ENCODE results near the gene SF1. TPM values are rescaled to one million over a fixed set of nuclear protein-coding genes. Genes with fewer than 3 reads are reported as not detected.
"Not testable (repeated sequence)": the region's sequence is repeated elsewhere in the genome, so short reads cannot be mapped to it uniquely, and the experiment has no call there.

Gene SF1
- total RNA-seq (62.3 TPM), polyA plus RNA-seq (ENCODE audit: insufficient read depth in 1 of 8, insufficient read length in 8 of 8, low replicate concordance in 1 of 8) (100 to 1,000 TPM; 178 to 267 (median 210) TPM)
- long read RNA-seq, donor 1, partial matches to known transcripts, result 0 of 10 reads
- long read RNA-seq, donor 1, other reads (novel, unspliced or antisense), result 0 of 10 reads
- long read RNA-seq, donor 2, partial matches to known transcripts, result 0 of 1 reads
- long read RNA-seq, donor 2, other reads (novel, unspliced or antisense), result 0 of 1 reads
- long read RNA-seq, donor 3, transcript SF1-212 (2 exons, 983 nt), result minor isoform, 5 of 19 reads
- long read RNA-seq, donor 3, transcript SF1-201 (13 exons, 2,850 nt), result major isoform, 6 of 19 reads
- long read RNA-seq, donor 3, partial matches to known transcripts, result 0 of 19 reads
- long read RNA-seq, donor 3, other reads (novel, unspliced or antisense), result 0 of 19 reads
- long read RNA-seq, donor 4, transcript SF1-212 (2 exons, 983 nt), result major isoform, 6 of 62 reads
- long read RNA-seq, donor 4, partial matches to known transcripts, result 44 of 62 reads
- long read RNA-seq, donor 4, other reads (novel, unspliced or antisense), result 0 of 62 reads
- long read RNA-seq, donor 5, transcript SF1-201 (13 exons, 2,850 nt), result major isoform, 7 of 112 reads
- long read RNA-seq, donor 5, transcript SF1-204 (13 exons, 3,470 nt), result minor isoform, 5 of 112 reads
- long read RNA-seq, donor 5, partial matches to known transcripts, result 86 of 112 reads
- long read RNA-seq, donor 5, other reads (novel, unspliced or antisense), result 0 of 112 reads
- long read RNA-seq, donor 6, transcript SF1-218 (4 exons, 584 nt), result minor isoform, 5 of 84 reads
- long read RNA-seq, donor 6, transcript SF1-212 (2 exons, 983 nt), result major isoform, 9 of 84 reads
- long read RNA-seq, donor 6, partial matches to known transcripts, result 62 of 84 reads
- long read RNA-seq, donor 6, other reads (novel, unspliced or antisense), result 0 of 84 reads
- long read RNA-seq, donor 7, partial matches to known transcripts, result 20 of 34 reads
- long read RNA-seq, donor 7, other reads (novel, unspliced or antisense), result 0 of 34 reads
- long read RNA-seq, donor 8, partial matches to known transcripts, result 8 of 17 reads
- long read RNA-seq, donor 8, other reads (novel, unspliced or antisense), result 0 of 17 reads
- long read RNA-seq, donor 9, transcript SF1-212 (2 exons, 983 nt), result major isoform, 5 of 36 reads
- long read RNA-seq, donor 9, partial matches to known transcripts, result 22 of 36 reads
- long read RNA-seq, donor 9, other reads (novel, unspliced or antisense), result 0 of 36 reads
- long read RNA-seq, donor 10, transcript SF1-212 (2 exons, 983 nt), result major isoform, 13 of 77 reads
- long read RNA-seq, donor 10, partial matches to known transcripts, result 55 of 77 reads
- long read RNA-seq, donor 10, other reads (novel, unspliced or antisense), result 0 of 77 reads
- long read RNA-seq, donor 11, partial matches to known transcripts, result 12 of 24 reads
- long read RNA-seq, donor 11, other reads (novel, unspliced or antisense), result 0 of 24 reads

DNA sequence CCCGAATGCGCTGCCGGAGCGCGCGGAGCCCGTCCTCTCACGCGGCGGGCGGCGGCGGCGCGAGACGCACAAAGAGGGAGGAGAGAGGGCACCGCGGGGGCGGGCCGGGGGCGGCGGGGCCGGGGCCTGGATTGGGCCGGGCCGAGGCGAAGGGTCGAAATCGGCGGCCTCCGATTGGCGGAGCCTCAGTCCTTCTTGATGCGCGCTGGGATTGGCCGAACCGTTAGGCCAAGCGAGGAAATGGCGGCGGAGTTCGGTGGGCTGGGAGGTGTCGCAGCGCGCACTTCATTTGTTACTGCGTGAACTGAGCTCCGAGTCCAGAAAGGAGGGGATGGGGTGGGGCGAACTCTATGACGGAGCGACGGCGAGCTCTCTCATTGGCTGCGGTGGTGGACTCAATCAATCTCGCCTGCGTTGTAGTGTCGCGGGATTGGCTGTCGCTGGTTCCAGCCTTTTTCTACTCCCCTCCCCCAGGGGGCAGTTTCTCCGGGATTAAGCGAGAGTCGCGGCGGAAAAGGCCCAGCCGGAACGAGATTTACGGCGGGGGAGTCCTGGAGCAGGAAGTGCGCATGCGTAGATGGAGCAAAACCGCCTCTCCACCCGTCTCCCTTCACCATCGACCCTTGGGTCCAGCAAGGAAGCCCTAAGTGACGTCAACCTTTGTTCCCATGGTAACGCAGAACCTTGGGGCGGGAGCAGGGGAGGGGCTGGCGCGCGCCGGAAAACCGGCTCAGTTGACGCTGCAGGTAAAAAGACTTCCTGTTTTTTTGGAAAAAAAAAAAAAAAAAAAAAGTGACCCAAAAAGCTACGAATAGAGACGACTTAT is at the start of gene SF1:
Gene SF1 (minus strand): TSS at position 70 of the 826 bp plus-strand sequence. CDS start 150 bp downstream, outside the sequence.
- peak within 1 kb of the TSS; percentile 87 for H3K4me3 ChIP-seq (ENCODE audit: low read length)
- WGBS (ENCODE audit: insufficient coverage), result under 1% methylated on average over 67 of the region's 80 CpGs
- peak; percentile 100 for DNase-seq
- H3K27ac ChIP-seq (ENCODE audit: low read length), result peak within 1 kb of the TSS; percentile 97
- peaks cover 19% of the 10 kb centered on the region for H3K4me1 ChIP-seq (ENCODE audit: control insufficient read depth, insufficient read depth, low read length)
- no peaks in the 10 kb centered on the region for H3K9me3 ChIP-seq (replicated peaks; ENCODE audit: control insufficient read depth, low read depth, low read length)
- H3K27me3 ChIP-seq (ENCODE audit: control insufficient read depth, insufficient read depth, low read length), result no peaks in the 10 kb centered on the region
- H3K36me3 ChIP-seq (ENCODE audit: control insufficient read depth, insufficient read depth, low read length), result peaks cover 37% of the 10 kb centered on the region

- WGBS (ENCODE audit: insufficient coverage), result 86% methylated on average over 17 of the region's 22 CpGs
Observed at GRCh38 chr11:64827451-64827839, 49.1 kb upstream of the SF1 start.

GRCh38 chr11:64826578-64827450 is 48.5 kb upstream of the SF1 start:
- no peaks in the 10 kb centered on the region for H3K9me3 ChIP-seq (replicated peaks; ENCODE audit: control insufficient read depth, low read depth, low read length)
- DNase-seq, result no peak
- H3K4me3 ChIP-seq (ENCODE audit: low read length), result no peak overlapping the region
- WGBS (ENCODE audit: insufficient coverage), result 80% methylated on average over 46 of the region's 52 CpGs
- H3K4me1 ChIP-seq (ENCODE audit: control insufficient read depth, insufficient read depth, low read length), result peaks cover 5% of the 10 kb centered on the region
- H3K27me3 ChIP-seq (ENCODE audit: control insufficient read depth, insufficient read depth, low read length), result no peaks in the 10 kb centered on the region
- no peaks in the 10 kb centered on the region for H3K36me3 ChIP-seq (ENCODE audit: control insufficient read depth, insufficient read depth, low read length)
- H3K27ac ChIP-seq (ENCODE audit: low read length), result no peak overlapping the region

More at GRCh38 chr11:64827451-64827839, 49.1 kb upstream of the SF1 start:
- peaks cover 5% of the 10 kb centered on the region for H3K4me1 ChIP-seq (ENCODE audit: control insufficient read depth, insufficient read depth, low read length)
- no peak overlapping the region for H3K27ac ChIP-seq (ENCODE audit: low read length)
- DNase-seq, result no peak
- H3K36me3 ChIP-seq (ENCODE audit: control insufficient read depth, insufficient read depth, low read length), result no peaks in the 10 kb centered on the region
- no peak overlapping the region for H3K4me3 ChIP-seq (ENCODE audit: low read length)
- no peaks in the 10 kb centered on the region for H3K9me3 ChIP-seq (replicated peaks; ENCODE audit: control insufficient read depth, low read depth, low read length)
- no peaks in the 10 kb centered on the region for H3K27me3 ChIP-seq (ENCODE audit: control insufficient read depth, insufficient read depth, low read length)

DNA sequence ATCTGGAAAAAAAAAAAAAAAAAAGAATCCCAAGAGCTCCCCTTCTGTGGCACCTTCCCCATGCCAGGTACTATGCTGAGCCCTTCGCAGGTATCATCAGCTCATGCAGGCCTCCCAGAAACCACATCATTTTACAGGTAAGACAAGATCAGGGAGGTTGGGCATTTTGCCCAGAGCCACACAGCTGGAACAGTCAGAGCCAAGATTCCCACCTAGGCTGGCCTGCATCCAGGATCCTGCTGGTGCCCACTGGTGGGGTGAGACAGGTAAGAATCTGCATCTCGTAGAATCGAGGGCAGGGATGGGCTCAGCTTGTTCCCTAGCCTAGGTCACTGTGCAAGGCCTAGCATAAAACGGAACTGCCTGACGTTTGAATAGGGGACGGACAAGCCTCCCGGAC is 47.7 kb upstream of the SF1 start:
- no peak overlapping the region for H3K27ac ChIP-seq (ENCODE audit: low read length)
- H3K4me1 ChIP-seq (ENCODE audit: control insufficient read depth, insufficient read depth, low read length), result peaks cover 5% of the 10 kb centered on the region
- DNase-seq, result no peak
- H3K9me3 ChIP-seq (replicated peaks; ENCODE audit: control insufficient read depth, low read depth, low read length), result no peaks in the 10 kb centered on the region
- 79% methylated on average over 6 of the region's 7 CpGs for WGBS (ENCODE audit: insufficient coverage)
- no peaks in the 10 kb centered on the region for H3K36me3 ChIP-seq (ENCODE audit: control insufficient read depth, insufficient read depth, low read length)
- no peaks in the 10 kb centered on the region for H3K27me3 ChIP-seq (ENCODE audit: control insufficient read depth, insufficient read depth, low read length)
- no peak overlapping the region for H3K4me3 ChIP-seq (ENCODE audit: low read length)

DNA sequence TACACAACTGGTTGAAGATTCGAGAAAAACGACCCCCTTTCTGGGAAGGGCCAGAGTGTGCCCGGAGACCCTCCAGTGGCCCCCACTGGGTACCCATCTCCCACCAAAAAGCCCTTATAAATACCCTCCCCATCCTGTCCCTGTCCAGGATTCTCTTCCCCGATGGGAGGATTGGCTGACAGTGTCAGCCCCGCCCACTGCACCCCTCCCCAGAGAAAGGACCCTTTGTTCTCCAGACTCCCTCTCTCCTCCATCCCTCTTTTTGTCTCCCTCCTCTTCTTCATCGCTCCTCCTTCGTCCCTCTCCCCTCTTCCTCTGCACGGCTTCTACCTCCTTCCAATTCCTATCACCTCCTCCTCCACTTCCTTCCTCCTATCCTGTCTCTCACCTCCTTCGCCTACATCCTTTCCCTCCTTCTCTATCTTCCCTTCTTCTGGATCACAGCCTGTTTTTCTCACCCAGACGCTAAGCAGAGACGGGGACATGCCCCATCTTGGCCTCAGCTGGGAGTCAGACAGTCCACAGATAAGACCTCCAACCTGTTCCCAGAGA is 45.3 kb upstream of the SF1 start:
- no peak overlapping the region for H3K27ac ChIP-seq (ENCODE audit: low read length)
- H3K9me3 ChIP-seq (replicated peaks; ENCODE audit: control insufficient read depth, low read depth, low read length), result no peaks in the 10 kb centered on the region
- H3K36me3 ChIP-seq (ENCODE audit: control insufficient read depth, insufficient read depth, low read length), result no peaks in the 10 kb centered on the region
- H3K4me3 ChIP-seq (ENCODE audit: low read length), result no peak overlapping the region
- no peak for DNase-seq
- H3K27me3 ChIP-seq (ENCODE audit: control insufficient read depth, insufficient read depth, low read length), result no peaks in the 10 kb centered on the region
- WGBS (ENCODE audit: insufficient coverage), result 43% methylated on average over 8 of the region's 11 CpGs
- peaks cover 5% of the 10 kb centered on the region for H3K4me1 ChIP-seq (ENCODE audit: control insufficient read depth, insufficient read depth, low read length)

- H3K36me3 ChIP-seq (ENCODE audit: control insufficient read depth, insufficient read depth, low read length), result no peaks in the 10 kb centered on the region
- no peaks in the 10 kb centered on the region for H3K9me3 ChIP-seq (replicated peaks; ENCODE audit: control insufficient read depth, low read depth, low read length)
- no peak for DNase-seq
- no peak overlapping the region for H3K4me3 ChIP-seq (ENCODE audit: low read length)
- H3K27me3 ChIP-seq (ENCODE audit: control insufficient read depth, insufficient read depth, low read length), result no peaks in the 10 kb centered on the region
- H3K4me1 ChIP-seq (ENCODE audit: control insufficient read depth, insufficient read depth, low read length), result no peaks in the 10 kb centered on the region
- 81% methylated on average over 3 of the region's 3 CpGs for WGBS (ENCODE audit: insufficient coverage)
- H3K27ac ChIP-seq (ENCODE audit: low read length), result no peak overlapping the region
Observed at GRCh38 chr11:64817476-64817875, 39.1 kb upstream of the SF1 start.

GRCh38 chr11:64815433-64815832 is 37.1 kb upstream of the SF1 start:
- not testable (repeated sequence) for H3K27ac ChIP-seq (ENCODE audit: low read length); H3K4me3 ChIP-seq (ENCODE audit: low read length); H3K36me3 ChIP-seq (ENCODE audit: control insufficient read depth, insufficient read depth, low read length); H3K9me3 ChIP-seq (replicated peaks; ENCODE audit: control insufficient read depth, low read depth, low read length); DNase-seq; H3K4me1 ChIP-seq (ENCODE audit: control insufficient read depth, insufficient read depth, low read length); H3K27me3 ChIP-seq (ENCODE audit: control insufficient read depth, insufficient read depth, low read length)
- 91% methylated on average over 5 of the region's 5 CpGs for WGBS (ENCODE audit: insufficient coverage)

DNA sequence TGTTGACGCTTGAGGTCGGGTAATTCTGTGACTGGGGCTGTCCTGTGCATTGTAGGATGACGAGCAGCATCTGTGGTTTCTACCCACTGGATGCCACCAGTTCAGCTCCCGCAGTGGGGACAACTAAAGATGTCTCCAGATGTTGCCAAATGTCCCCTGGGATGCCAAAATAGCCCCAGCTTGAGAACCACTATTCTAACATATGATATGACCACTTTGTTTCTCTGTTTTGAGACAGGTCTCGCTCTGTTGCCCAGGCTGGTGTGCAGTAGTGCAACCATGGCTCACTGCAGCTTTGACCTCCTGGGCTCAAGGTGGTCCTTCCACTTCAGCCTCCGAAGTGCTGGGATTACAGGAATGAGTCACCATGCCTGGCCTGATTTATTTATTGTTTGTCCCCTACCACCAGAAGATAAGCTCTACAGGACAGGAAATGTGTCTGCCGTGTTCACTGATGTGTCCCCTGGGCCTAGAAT is 36.4 kb upstream of the SF1 start:
- no peaks in the 10 kb centered on the region for H3K36me3 ChIP-seq (ENCODE audit: control insufficient read depth, insufficient read depth, low read length)
- 37% methylated on average over 5 of the region's 7 CpGs for WGBS (ENCODE audit: insufficient coverage)
- DNase-seq, result no peak
- H3K27me3 ChIP-seq (ENCODE audit: control insufficient read depth, insufficient read depth, low read length), result no peaks in the 10 kb centered on the region
- no peaks in the 10 kb centered on the region for H3K9me3 ChIP-seq (replicated peaks; ENCODE audit: control insufficient read depth, low read depth, low read length)
- H3K27ac ChIP-seq (ENCODE audit: low read length), result no peak overlapping the region
- H3K4me3 ChIP-seq (ENCODE audit: low read length), result no peak overlapping the region
- peaks cover under 1% of the 10 kb centered on the region for H3K4me1 ChIP-seq (ENCODE audit: control insufficient read depth, insufficient read depth, low read length)
